Astrocyte of the spinal cord (primary cell): ENCODE measurements around the gene DNAH12.

Experiments used
- DNase-seq: peaks from one replicate; pipeline ENCODE4 v3.0.0; 2011; ENCODE audit warnings: low read depth, low spot score
- H3K4me3 ChIP-seq: 2 replicates; pipeline ENCODE4 v1.5.1; 2011; ENCODE audit warnings: low read depth, mild to moderate bottlenecking, low read length, moderate library complexity
- CTCF ChIP-seq: IDR thresholded peaks from 2 replicates; pipeline ENCODE4 v1.5.1; 2012; ENCODE audit warnings: low read depth, mild to moderate bottlenecking, low read length, inconsistent platforms
- in situ Hi-C: cut with HindIII; loops from 2 replicates; pipeline ENCODE4 v1.10.0; 2017; ENCODE audit warnings: low sequenced_read_pairs

DNAH12 gene

GRCh38 chr3:57421336-57421735 is 122.8 kb downstream of the DNAH12 start:
- H3K4me3 ChIP-seq, result no peak overlapping the region
- no peak for DNase-seq
- in situ Hi-C loops, result no loop called here
- no peak for TF ChIP-seq CTCF

GRCh38 chr3:57420001-57420400 is 124.1 kb downstream of the DNAH12 start:
- no peak overlapping the region for H3K4me3 ChIP-seq
- TF ChIP-seq CTCF, result no peak
- DNase-seq, result no peak
- in situ Hi-C loops, result no loop called here

GRCh38 chr3:57411715-57412114 is 132.4 kb downstream of the DNAH12 start:
- in situ Hi-C loops, result no loop called here
- DNase-seq, result no peak
- no peak for TF ChIP-seq CTCF

GRCh38 chr3:57409471-57409870 is 134.7 kb downstream of the DNAH12 start:
- H3K4me3 ChIP-seq, result no peak overlapping the region
- no peak for DNase-seq
- in situ Hi-C loops, result no loop called here
- no peak for TF ChIP-seq CTCF

More at GRCh38 chr3:57411715-57412114, 132.4 kb downstream of the DNAH12 start:
- no peak overlapping the region for H3K4me3 ChIP-seq

- DNase-seq, result no peak
- no peak overlapping the region for H3K4me3 ChIP-seq
- no peak for TF ChIP-seq CTCF
- in situ Hi-C loops, result no loop called here
Observed at GRCh38 chr3:57402675-57403074, 141.5 kb downstream of the DNAH12 start.

GRCh38 chr3:57397175-57398026 is 146.7 kb downstream of the DNAH12 start:
- peak; percentile 96 for TF ChIP-seq CTCF
- in situ Hi-C loops, result no loop called here
- DNase-seq, result peak; percentile 62

More at GRCh38 chr3:57397175-57398026, 146.7 kb downstream of the DNAH12 start:
- no peak overlapping the region for H3K4me3 ChIP-seq
